HepG2 (cell line): ENCODE data around the gene HOXC5. TPM values are rescaled to one million over a fixed set of nuclear protein-coding genes. Genes with fewer than 3 reads are reported as not detected.

Experiments used
- ATAC-seq: fragments of 200-7000 bp; cut with Tn5 transposase; 3 replicates; pipeline ENCODE4 v1.9.1; 2020; ENCODE audit warnings: mild to moderate bottlenecking, moderate library complexity
- BruUV-seq: library from RNA; stranded (reverse); fragments of 400-500 nt; replicated peaks from 2 replicates; lab custom pipeline; 2021; lab: Mats Ljungman, UMichigan
- CTCF ChIA-PET: fragments of 300-600 bp; formaldehyde crosslinking; extraction: SDS; loops from one replicate; lab custom pipeline; 2021; ENCODE audit warnings: low total read pairs, inconsistent platforms, low intra/inter-chr PET ratio; lab: Yijun Ruan, JAX
- POLR2A ChIA-PET: fragments of 350-600 bp; sonication (Branson Sonifier 250); formaldehyde crosslinking; loops from one replicate; lab custom pipeline; 2020; ENCODE audit warnings: antibody characterized with exemption, inconsistent platforms; lab: Yijun Ruan, JAX
- DNase-seq: peaks from one replicate; pipeline ENCODE4 v3.0.0-alpha.2; 2015; ENCODE audit warnings: low spot score
- FAIRE-seq: peaks from 3 replicates; lab custom pipeline; 2011; peaks lifted over from hg19 to GRCh38; lab: Jason Lieb, UNC
- H2AFZ ChIP-seq: one replicate; pipeline ENCODE4 v1.6.1; 2011; ENCODE audit warnings: low read length, inconsistent platforms
- H3K27ac ChIP-seq: fragments of 300-600 bp; 3 replicates; pipeline ENCODE4 v1.8.0; 2011; ENCODE audit warnings: mixed run types, mild to moderate bottlenecking, mixed read lengths, low read length, inconsistent platforms; ENCODE audit not compliant: insufficient read depth; ENCODE audit errors: extremely low read length
- H3K27me3 ChIP-seq, 2 experiments: fragments of 200-600 bp in 1 of 2; 2 replicates in 1 of 2; 3 replicates in 1 of 2; pipeline versions ENCODE4 v1.6.0 to v1.8.0; 2011; ENCODE audit warnings: low read length in 2 of 2, mild to moderate bottlenecking in 2 of 2, moderate library complexity in 2 of 2, inconsistent platforms in 1 of 2; ENCODE audit not compliant: insufficient read depth in 2 of 2, control insufficient read depth in 1 of 2
- H3K36me3 ChIP-seq, 2 experiments: fragments of 200-600 bp in 1 of 2; replicated peaks in 1 of 2; 2 replicates in 1 of 2; 3 replicates in 1 of 2; pipeline versions ENCODE4 v1.5.1 to v1.8.0; 2011; ENCODE audit warnings: low read length in 2 of 2, inconsistent platforms in 1 of 2; ENCODE audit not compliant: insufficient read depth in 2 of 2, control insufficient read depth in 1 of 2
- H3K4me1 ChIP-seq: 2 replicates; pipeline ENCODE4 v1.5.1; 2012; ENCODE audit warnings: low read length, inconsistent platforms; ENCODE audit not compliant: insufficient read depth
- H3K4me2 ChIP-seq: 2 replicates; pipeline ENCODE4 v1.6.0; 2011; ENCODE audit warnings: low read depth, low read length, inconsistent platforms
- H3K4me3 ChIP-seq, 3 experiments: fragments of 200-600 bp in 1 of 3; sonication (generic), shearing (Covaris generic) in 1 of 3; replicated peaks in 1 of 3; 2 replicates each; pipeline ENCODE4 v1.5.1; 2011 to 2016; ENCODE audit warnings: low read length in 3 of 3, inconsistent platforms in 2 of 3, low read depth in 2 of 3, mild to moderate bottlenecking in 2 of 3, control low read depth in 1 of 3, mixed read lengths in 1 of 3; ENCODE audit not compliant: insufficient read depth in 1 of 3
- H3K79me2 ChIP-seq: one replicate; pipeline ENCODE4 v1.6.1; 2011; ENCODE audit warnings: low read length, inconsistent platforms; ENCODE audit not compliant: insufficient read depth
- H3K9ac ChIP-seq: 2 replicates; pipeline ENCODE4 v1.6.0; 2011; ENCODE audit warnings: mild to moderate bottlenecking, low read depth, low read length, inconsistent platforms; ENCODE audit not compliant: insufficient read depth
- H3K9me3 ChIP-seq: 2 replicates; pipeline ENCODE4 v1.5.1; 2012; ENCODE audit warnings: mild to moderate bottlenecking, low read length
- H4K20me1 ChIP-seq: 2 replicates; pipeline ENCODE4 v1.6.0; 2011; ENCODE audit warnings: inconsistent platforms, mild to moderate bottlenecking, low read length, moderate library complexity; ENCODE audit not compliant: insufficient read depth
- EED ChIP-seq: sonication (generic); formaldehyde crosslinking; IDR thresholded peaks from 2 replicates; pipeline ENCODE4 v1.5.0; 2020; ENCODE audit warnings: mild to moderate bottlenecking, missing genetic modification reagents
- GABPB1 ChIP-seq: IDR thresholded peaks from 2 replicates; pipeline ENCODE4 v1.6.1; 2016; ENCODE audit warnings: mild to moderate bottlenecking, missing genetic modification reagents, moderate library complexity, missing compliant biosample characterization
- GATAD2A ChIP-seq: IDR thresholded peaks from 2 replicates; pipeline ENCODE4 v1.6.1; 2016
- ISL2 ChIP-seq: sonication (generic); formaldehyde crosslinking; IDR thresholded peaks from 2 replicates; pipeline ENCODE4 v1.5.0; 2020; ENCODE audit warnings: missing genetic modification reagents
- KDM2A ChIP-seq: sonication (generic); formaldehyde crosslinking; IDR thresholded peaks from 2 replicates; pipeline ENCODE4 v1.4.0; 2020; ENCODE audit warnings: low read depth, missing genetic modification reagents, borderline replicate concordance
- RAD21 ChIP-seq: fragments of 450-650 bp; formaldehyde crosslinking; IDR thresholded peaks from 2 replicates; pipeline ENCODE4 v1.5.0; 2020; ENCODE audit warnings: mild to moderate bottlenecking
- RARA ChIP-seq: IDR thresholded peaks from 2 replicates; pipeline ENCODE4 v1.6.1; 2016; ENCODE audit warnings: missing genetic modification reagents, missing compliant biosample characterization
- RBM39 ChIP-seq: fragments of 200-400 bp; formaldehyde crosslinking; IDR thresholded peaks from one replicate; pipeline ENCODE4 v1.6.1; 2018; ENCODE audit warnings: antibody characterized with exemption, mild to moderate bottlenecking, low read depth, low read length; ENCODE audit not compliant: poor library complexity, severe bottlenecking
- TFDP2 ChIP-seq: sonication (generic); formaldehyde crosslinking; IDR thresholded peaks from 2 replicates; pipeline ENCODE4 v1.4.0; 2020; ENCODE audit warnings: missing genetic modification reagents
- ZFP36L2 ChIP-seq: sonication (generic); formaldehyde crosslinking; IDR thresholded peaks from 2 replicates; pipeline ENCODE4 v1.4.0; 2020; ENCODE audit warnings: missing genetic modification reagents
- ZMAT3 ChIP-seq: sonication (generic); formaldehyde crosslinking; conservative IDR thresholded peaks from 2 replicates; pipeline ENCODE4 v1.7.0; 2021; ENCODE audit warnings: missing genetic modification reagents
- ZNF256 ChIP-seq: sonication (generic); formaldehyde crosslinking; conservative IDR thresholded peaks from 2 replicates; pipeline ENCODE4 v1.4.0; 2020; ENCODE audit warnings: missing genetic modification reagents
- ZNF550 ChIP-seq: sonication (generic); formaldehyde crosslinking; IDR thresholded peaks from 2 replicates; pipeline ENCODE4 v1.4.0; 2020; ENCODE audit warnings: mild to moderate bottlenecking, missing genetic modification reagents, borderline replicate concordance
- ZNF562 ChIP-seq: sonication (generic); formaldehyde crosslinking; IDR thresholded peaks from 2 replicates; pipeline ENCODE4 v1.8.0; 2022; ENCODE audit warnings: missing genetic modification reagents, borderline replicate concordance
- ZNF660 ChIP-seq: sonication (generic); formaldehyde crosslinking; IDR thresholded peaks from 2 replicates; pipeline ENCODE4 v1.5.1; 2020; ENCODE audit warnings: mild to moderate bottlenecking, low read depth, missing genetic modification reagents, borderline replicate concordance
- ZNF878 ChIP-seq: sonication (generic); formaldehyde crosslinking; IDR thresholded peaks from 2 replicates; pipeline ENCODE4 v1.8.1; 2023; ENCODE audit warnings: mild to moderate bottlenecking, missing genetic modification reagents, moderate library complexity
- WGBS: methylation state at CpG from one replicate; pipeline ENCODE4 v1.1.6; 2017; ENCODE audit warnings: low lambda C conversion rate; 5-methylcytosine and 5-hydroxymethylcytosine counted together
- in situ Hi-C: cut with HindIII; loops from 2 replicates; pipeline ENCODE4 v1.10.0; 2017; ENCODE audit warnings: low pct_unique_long_range_greater_than_20kb; ENCODE audit not compliant: extremely low pct_ligation_motif_present
- intact Hi-C: fragments of 100-400 bp; cut with micrococcal nuclease; formaldehyde crosslinking; loops from one replicate; pipeline ENCODE4 v1.10.0; 2022; ENCODE audit not compliant: unreplicated experiment
- polyA plus RNA-seq, 8 experiments: library from polyadenylated mRNA; depleted of rRNA in 3 of 8; stranded (reverse) in 7 of 8; unstranded in 1 of 8; fragments of >200 nt; fragmentation: Illumina TruSeq in 4 of 8; extraction: Trizol in 4 of 8; gene quantifications; 2 replicates each; pipeline versions ENCODE4 v1.2.1 to v1.2.3, GENCODE V29; 2011 to 2016; ENCODE audit warnings: low read depth in 4 of 8, missing spikeins in 1 of 8, mixed read lengths in 1 of 8; ENCODE audit not compliant: insufficient read depth in 1 of 8
- total RNA-seq, 5 experiments: library from RNA; depleted of rRNA; stranded (reverse); fragments of >200 nt; fragmentation: Illumina TruSeq; extraction: Trizol; gene quantifications; 2 replicates each; pipeline ENCODE4 v1.2.3, GENCODE V29; 2016; ENCODE audit warnings: low read depth in 1 of 5
- TF ChIP-seq, protein P1 (sequence below): sonication (generic); formaldehyde crosslinking; IDR thresholded peaks from 2 replicates; pipeline ENCODE4 v1.5.0; 2020; ENCODE audit warnings: missing genetic modification reagents
- TF ChIP-seq, protein P2 (sequence below): sonication (generic); formaldehyde crosslinking; IDR thresholded peaks from 2 replicates; pipeline ENCODE4 v1.4.0; 2020; ENCODE audit warnings: missing genetic modification reagents, borderline replicate concordance

Gene HOXC5
- total and polyA plus RNA-seq, 2 of the 13 experiments (the other 11 are each of a cell fraction or from before 2014, with no cell fraction given), result not detected

- DNase-seq, result peak; percentile 57
- TF ChIP-seq ZMAT3 (CRISPR knock-in tag), result 0 out of 2 replicates have a peak, but pooled peaks have one; percentile 33
- TF ChIP-seq, protein P1, sequence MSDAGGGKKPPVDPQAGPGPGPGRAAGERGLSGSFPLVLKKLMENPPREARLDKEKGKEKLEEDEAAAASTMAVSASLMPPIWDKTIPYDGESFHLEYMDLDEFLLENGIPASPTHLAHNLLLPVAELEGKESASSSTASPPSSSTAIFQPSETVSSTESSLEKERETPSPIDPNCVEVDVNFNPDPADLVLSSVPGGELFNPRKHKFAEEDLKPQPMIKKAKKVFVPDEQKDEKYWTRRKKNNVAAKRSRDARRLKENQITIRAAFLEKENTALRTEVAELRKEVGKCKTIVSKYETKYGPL, result no peak
- no peak for TF ChIP-seq ZNF550 (CRISPR knock-in tag)
- TF ChIP-seq RAD21 (CRISPR knock-in tag), result no peak
- TF ChIP-seq ZFP36L2, result no peak
- no peak for TF ChIP-seq ZNF660 (CRISPR knock-in tag)
- TF ChIP-seq ZNF562 (CRISPR knock-in tag), result no peak
- TF ChIP-seq ZNF256, result no peak
- TF ChIP-seq GATAD2A (CRISPR knock-in tag), result peak; percentile 41
- TF ChIP-seq KDM2A (CRISPR knock-in tag), result 0 out of 2 replicates have a peak, but pooled peaks have one; percentile 36
- TF ChIP-seq ISL2 (CRISPR knock-in tag), result 0 out of 2 replicates have a peak, but pooled peaks have one; percentile 36
- TF ChIP-seq RBM39, result peak; percentile 48
- TF ChIP-seq GABPB1 (CRISPR knock-in tag), result peak; percentile 43
- no peak for TF ChIP-seq RARA (CRISPR knock-in tag)
- peak; percentile 60; the same call in 1 of the 2 replicates for TF ChIP-seq EED (CRISPR knock-in tag)
- TF ChIP-seq ZNF878, result 0 out of 2 replicates have a peak, but pooled peaks have one; percentile 40
- peak; percentile 48; the same call in 1 of the 2 replicates for TF ChIP-seq TFDP2 (CRISPR knock-in tag)
- TF ChIP-seq, protein P2, sequence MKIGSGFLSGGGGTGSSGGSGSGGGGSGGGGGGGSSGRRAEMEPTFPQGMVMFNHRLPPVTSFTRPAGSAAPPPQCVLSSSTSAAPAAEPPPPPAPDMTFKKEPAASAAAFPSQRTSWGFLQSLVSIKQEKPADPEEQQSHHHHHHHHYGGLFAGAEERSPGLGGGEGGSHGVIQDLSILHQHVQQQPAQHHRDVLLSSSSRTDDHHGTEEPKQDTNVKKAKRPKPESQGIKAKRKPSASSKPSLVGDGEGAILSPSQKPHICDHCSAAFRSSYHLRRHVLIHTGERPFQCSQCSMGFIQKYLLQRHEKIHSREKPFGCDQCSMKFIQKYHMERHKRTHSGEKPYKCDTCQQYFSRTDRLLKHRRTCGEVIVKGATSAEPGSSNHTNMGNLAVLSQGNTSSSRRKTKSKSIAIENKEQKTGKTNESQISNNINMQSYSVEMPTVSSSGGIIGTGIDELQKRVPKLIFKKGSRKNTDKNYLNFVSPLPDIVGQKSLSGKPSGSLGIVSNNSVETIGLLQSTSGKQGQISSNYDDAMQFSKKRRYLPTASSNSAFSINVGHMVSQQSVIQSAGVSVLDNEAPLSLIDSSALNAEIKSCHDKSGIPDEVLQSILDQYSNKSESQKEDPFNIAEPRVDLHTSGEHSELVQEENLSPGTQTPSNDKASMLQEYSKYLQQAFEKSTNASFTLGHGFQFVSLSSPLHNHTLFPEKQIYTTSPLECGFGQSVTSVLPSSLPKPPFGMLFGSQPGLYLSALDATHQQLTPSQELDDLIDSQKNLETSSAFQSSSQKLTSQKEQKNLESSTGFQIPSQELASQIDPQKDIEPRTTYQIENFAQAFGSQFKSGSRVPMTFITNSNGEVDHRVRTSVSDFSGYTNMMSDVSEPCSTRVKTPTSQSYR (CRISPR knock-in tag), result no peak
These were observed 38.4 kb upstream of the HOXC5 start for GRCh38 chr12:53994264-53995001.

More at GRCh38 chr12:53994264-53995001, 38.4 kb upstream of the HOXC5 start:
- CTCF ChIA-PET, result no interaction called here
- H3K4me2 ChIP-seq, result peak overlapping the region; percentile 63
- 53% methylated on average over 32 of the region's 60 CpGs for WGBS
- no peaks in the 10 kb centered on the region for H4K20me1 ChIP-seq
- no peaks in the 10 kb centered on the region for H3K79me2 ChIP-seq
- in situ Hi-C loops (loop anchor here (10.0 kb wide), 1 partner anchor 380 kb away; no protein-coding TSS in a partner anchor), intact Hi-C loops (no loop called here)
- H2AFZ ChIP-seq, result no peak overlapping the region
- no peak overlapping the region for H3K9ac ChIP-seq
- H3K9me3 ChIP-seq, result no peaks in the 10 kb centered on the region
- no TSS peak for BruUV-seq
- H3K36me3 ChIP-seq, result no peaks in the 10 kb centered on the region
- peaks cover 29% of the 10 kb centered on the region for H3K4me1 ChIP-seq
- FAIRE-seq (no peak), ATAC-seq (peak; percentile 89)
- H3K27me3 ChIP-seq, result peaks cover 10 to 61% of the 10 kb centered on the region in 2 experiments
- POLR2A ChIA-PET, result no interaction called here
- no peak overlapping the region for H3K27ac ChIP-seq
- peak overlapping the region; percentile 23 to 48 (median 29); a peak in 3 of 6 replicates for H3K4me3 ChIP-seq
